B cell (primary cell): ENCODE results near the gene SLC16A2. TPM values are rescaled to one million over a fixed set of nuclear protein-coding genes. Genes with fewer than 3 reads are reported as not detected.

ENCODE experiments used
- ATAC-seq: fragments of 200-7000 bp; cut with Tn5 transposase; one replicate; pipeline ENCODE4 v1.10.0; 2021; ENCODE audit warnings: low read depth, mild to moderate bottlenecking, moderate number of reproducible peaks, moderate library complexity
- CTCF ChIA-PET: fragments of 350-600 bp; sonication (Branson Sonifier 250); formaldehyde crosslinking; loops from one replicate; lab custom pipeline; 2021; ENCODE audit warnings: antibody characterized with exemption, inconsistent platforms; lab: Charles Lee
- POLR2A ChIA-PET: fragments of 350-600 bp; sonication (Branson Sonifier 250); formaldehyde crosslinking; loops from one replicate; lab custom pipeline; 2021; ENCODE audit warnings: antibody characterized with exemption; lab: Charles Lee
- DNase-seq: peaks from one replicate; pipeline ENCODE4 v3.0.0; 2013
- H2AFZ ChIP-seq: 2 replicates; pipeline ENCODE4 v1.6.1; 2012; ENCODE audit warnings: mild to moderate bottlenecking, low read depth, low read length; ENCODE audit not compliant: insufficient read depth, poor library complexity, severe bottlenecking
- H3K27ac ChIP-seq, 2 donors: 1 replicate in 1 of 2; 2 replicates in 1 of 2; pipeline ENCODE4 v1.5.1; 2012 to 2013; ENCODE audit warnings: low read length in 2 of 2, mild to moderate bottlenecking in 2 of 2, moderate library complexity in 1 of 2
- H3K27me3 ChIP-seq, 4 experiments: fragments of 200-600 bp in 1 of 4; sonication (generic) in 1 of 4; replicated peaks in 1 of 4; 1 replicate in 2 of 4; 2 replicates in 2 of 4; pipeline versions ENCODE4 v1.6.1 to v1.7.0; 2013 to 2016; ENCODE audit warnings: low read length in 3 of 4, mild to moderate bottlenecking in 2 of 4, mixed read lengths in 1 of 4, moderate library complexity in 1 of 4; ENCODE audit not compliant: insufficient read depth in 4 of 4, control insufficient read depth in 3 of 4; ENCODE audit errors: control extremely low read depth in 1 of 4
- H3K36me3 ChIP-seq, 2 experiments: replicated peaks in 1 of 2; 1 replicate in 1 of 2; 2 replicates in 1 of 2; pipeline versions ENCODE4 v1.6.1 to v1.7.1; 2013; ENCODE audit warnings: low read length in 1 of 2; ENCODE audit not compliant: insufficient read depth in 2 of 2, control insufficient read depth in 1 of 2; ENCODE audit errors: control extremely low read depth in 1 of 2, extremely low read depth in 1 of 2
- H3K4me1 ChIP-seq, 2 donors: fragments of 200-600 bp in 1 of 2; sonication (generic) in 1 of 2; 1 replicate in 1 of 2; 2 replicates in 1 of 2; pipeline versions ENCODE4 v1.5.1 to v1.6.1; 2013 to 2017; ENCODE audit warnings: low read length in 2 of 2; ENCODE audit not compliant: control insufficient read depth in 2 of 2, insufficient read depth in 2 of 2
- H3K4me2 ChIP-seq: replicated peaks from 2 replicates; pipeline ENCODE3; 2012; ENCODE audit warnings: mild to moderate bottlenecking, low read depth, low read length; ENCODE audit not compliant: poor library complexity, severe bottlenecking
- H3K4me3 ChIP-seq, 5 experiments: fragments of 200-600 bp in 1 of 5; sonication (generic) in 1 of 5; 1 replicate in 3 of 5; 2 replicates in 2 of 5; pipeline versions ENCODE4 v1.5.1 to v1.7.0; 2011 to 2016; ENCODE audit warnings: low read length in 4 of 5, mild to moderate bottlenecking in 4 of 5, low read depth in 2 of 5, control low read depth in 1 of 5, moderate library complexity in 1 of 5; ENCODE audit not compliant: insufficient read depth in 1 of 5; ENCODE audit errors: control extremely low read depth in 1 of 5, extremely low read depth in 1 of 5
- H3K79me2 ChIP-seq: fragments of 200-600 bp; sonication (generic); one replicate; pipeline ENCODE4 v1.6.0; 2016; ENCODE audit warnings: low read length; ENCODE audit not compliant: control insufficient read depth, insufficient read depth
- H3K9ac ChIP-seq: fragments of 200-600 bp; sonication (generic); 2 replicates; pipeline ENCODE4 v1.6.1; 2017; ENCODE audit warnings: mild to moderate bottlenecking, low read length, moderate library complexity
- H3K9me3 ChIP-seq, 3 donors: one replicate each; pipeline versions ENCODE4 v1.6.1 to v1.7.1; 2013; ENCODE audit warnings: low read length in 2 of 3; ENCODE audit not compliant: control insufficient read depth in 2 of 3, insufficient read depth in 1 of 3; ENCODE audit errors: control extremely low read depth in 1 of 3
- H4K20me1 ChIP-seq: 2 replicates; pipeline ENCODE4 v1.6.0; 2012; ENCODE audit warnings: mild to moderate bottlenecking, low read length; ENCODE audit not compliant: insufficient read depth, control insufficient read depth, poor library complexity, severe bottlenecking
- H3K27ac Mint-ChIP-seq: one replicate; pipeline ENCODE4 v1.8.0; 2021; ENCODE audit warnings: mixed read lengths
- H3K27me3 Mint-ChIP-seq: one replicate; pipeline ENCODE4 v1.8.0; 2021; ENCODE audit warnings: mixed read lengths
- H3K4me1 Mint-ChIP-seq: one replicate; pipeline ENCODE4 v1.8.0; 2021; ENCODE audit warnings: mixed read lengths
- H3K4me3 Mint-ChIP-seq: one replicate; pipeline ENCODE4 v1.8.0; 2021; ENCODE audit warnings: mixed read lengths
- H3K9me3 Mint-ChIP-seq: one replicate; pipeline ENCODE4 v1.8.0; 2022; ENCODE audit warnings: mixed read lengths; ENCODE audit not compliant: insufficient read depth
- CTCF ChIP-seq: fragments of 200-600 bp; IDR thresholded peaks from one replicate; pipeline ENCODE4 v1.8.0; 2022; ENCODE audit warnings: antibody characterized with exemption, mild to moderate bottlenecking
- EZH2 ChIP-seq: IDR thresholded peaks from 2 replicates; pipeline ENCODE4 v1.6.1; 2012; ENCODE audit warnings: borderline replicate concordance, low read depth, mild to moderate bottlenecking, moderate library complexity, low read length; ENCODE audit not compliant: insufficient read depth, poor library complexity, severe bottlenecking
- WGBS: methylation state at CpG from one replicate; pipeline ENCODE4 v1.1.5; 2013; ENCODE audit warnings: missing lambda C conversion rate; ENCODE audit not compliant: insufficient coverage; 5-methylcytosine and 5-hydroxymethylcytosine counted together
- intact Hi-C: fragments of 100-400 bp; cut with micrococcal nuclease; formaldehyde crosslinking; loops from one replicate; pipeline ENCODE4 v1.10.0; 2022
- polyA plus RNA-seq: library from polyadenylated mRNA; depleted of rRNA; stranded (reverse); fragments of >200 nt; gene quantifications from 2 replicates; pipeline ENCODE4 v1.2.3, GENCODE V29; 2012
- total RNA-seq, 2 donors: library from RNA; stranded (reverse); fragments of 120-200 nt in 1 of 2; gene quantifications; 1 replicate in 1 of 2; 2 replicates in 1 of 2; pipeline versions ENCODE4 v1.2.3 to v1.2.4, GENCODE V29; 2013 to 2022

SLC16A2 gene
- total and polyA plus RNA-seq, 2 donors (not counting 1 experiment from before 2014, with no cell fraction given): not detected

- H3K4me3 Mint-ChIP-seq: no peak overlapping the region
- ATAC-seq: no peak
Measured at GRCh38 chrX:74437530-74437929, 16.2 kb downstream of the SLC16A2 start.

GRCh38 chrX:74438764-74439163, 17.5 kb downstream of the SLC16A2 start:
- Histone ChIP-seq H3K36me3 (no peaks in the 10 kb centered on the region), H3K4me1 (no peaks in the 10 kb centered on the region), H2AFZ (no peak overlapping the region), H3K27ac (no peak overlapping the region), H3K27me3 (no peaks in the 10 kb centered on the region), H3K79me2 (no peaks in the 10 kb centered on the region), H3K4me2 (no peak overlapping the region), H4K20me1 (no peaks in the 10 kb centered on the region), H3K9me3 (no peaks in the 10 kb centered on the region), H3K9ac (no peak overlapping the region), H3K4me3 (no peak overlapping the region)
- no peak for ATAC-seq
- CTCF ChIA-PET: no interaction called here
- POLR2A ChIA-PET: no interaction called here
- Mint-ChIP-seq H3K9me3 (no peaks in the 10 kb centered on the region), H3K4me3 (no peak overlapping the region), H3K27ac (no peak overlapping the region), H3K4me1 (no peaks in the 10 kb centered on the region), H3K27me3 (no peaks in the 10 kb centered on the region)
- DNase-seq: no peak
- WGBS: 80% methylated on average over 1 of the region's 3 CpGs
- intact Hi-C loops: no loop called here
- TF ChIP-seq EZH2: no peak
- no peak for TF ChIP-seq CTCF

More at GRCh38 chrX:74437530-74437929, 16.2 kb downstream of the SLC16A2 start:
- Histone ChIP-seq H3K27ac (no peak overlapping the region), H3K27me3 (no peaks in the 10 kb centered on the region), H3K4me3 (no peak overlapping the region), H3K4me2 (no peak overlapping the region), H3K4me1 (no peaks in the 10 kb centered on the region), H3K79me2 (no peaks in the 10 kb centered on the region), H3K9me3 (no peaks in the 10 kb centered on the region), H3K36me3 (no peaks in the 10 kb centered on the region), H4K20me1 (no peaks in the 10 kb centered on the region), H3K9ac (no peak overlapping the region), H2AFZ (no peak overlapping the region)
- H3K27me3 Mint-ChIP-seq: peaks cover 4% of the 10 kb centered on the region
- no peak for TF ChIP-seq EZH2
- TF ChIP-seq CTCF: no peak
- DNase-seq: no peak
- no peaks in the 10 kb centered on the region for H3K4me1 Mint-ChIP-seq
- H3K27ac Mint-ChIP-seq: no peak overlapping the region
- ChIA-PET POLR2A (no interaction called here), CTCF (no interaction called here)
- H3K9me3 Mint-ChIP-seq: no peaks in the 10 kb centered on the region
- intact Hi-C loops: no loop called here
- 100% methylated on average over 1 of the region's 2 CpGs for WGBS
